WTC11 (cell line): ENCODE results near the gene HSPB6. TPM values are rescaled to one million over a fixed set of nuclear protein-coding genes. Genes with fewer than 3 reads are reported as not detected.

Experiments
- total RNA-seq: library from RNA; stranded (reverse); gene quantifications from 3 replicates; pipeline ENCODE4 v1.2.3, GENCODE V29; 2021

Gene HSPB6
- total RNA-seq, 1 experiment from 2014 or later = 1.7 TPM

Other genes starting within 250 kb of the HSPB6 start
- gene DMKN, start 243.4 kb downstream of the HSPB6 start, total RNA-seq = 284 to 302 TPM (median 285 TPM) in 3 replicates
- gene SBSN, start 228.7 kb downstream of the HSPB6 start, total RNA-seq = 0.15 to 0.39 TPM in 2 of 3 replicates, not detected in the other
- 0.20 to 0.30 TPM in 2 of 3 replicates, not detected in the other for gene GAPDHS, start 223.6 kb downstream of the HSPB6 start, total RNA-seq
- 132 to 135 TPM (median 132 TPM) in 3 replicates for gene TMEM147, start 211.4 kb downstream of the HSPB6 start, total RNA-seq
- 0.59 to 1.2 TPM (median 1.1 TPM) in 3 replicates for gene ATP4A, start 193.4 kb downstream of the HSPB6 start, total RNA-seq
- not detected in 3 replicates for gene PMIS2, start 170.9 kb downstream of the HSPB6 start, total RNA-seq
- gene HAUS5, start 144.3 kb downstream of the HSPB6 start, total RNA-seq = 23.5 to 25.4 TPM (median 24.4 TPM) in 3 replicates
- gene RBM42, start 128.0 kb downstream of the HSPB6 start, total RNA-seq = 84.7 to 94.9 TPM (median 88.6 TPM) in 3 replicates
- gene ETV2, start 115.3 kb downstream of the HSPB6 start, total RNA-seq = 1.4 to 1.9 TPM (median 1.7 TPM) in 3 replicates
- 523 to 536 TPM (median 526 TPM) in 3 replicates for gene COX6B1, start 108.7 kb downstream of the HSPB6 start, total RNA-seq
- gene UPK1A, start 90.5 kb downstream of the HSPB6 start, total RNA-seq = 1.6 to 3.0 TPM (median 2.7 TPM) in 3 replicates
- 0.11 to 0.34 TPM (median 0.18 TPM) in 3 replicates for gene ZBTB32, start 52.5 kb downstream of the HSPB6 start, total RNA-seq
- gene KMT2B, start 39.0 kb downstream of the HSPB6 start, total RNA-seq = 53.6 to 66.6 TPM (median 58.1 TPM) in 3 replicates
- 9.9 to 12.7 TPM (median 12.3 TPM) in 3 replicates for gene IGFLR1, start 14.6 kb downstream of the HSPB6 start, total RNA-seq
- gene U2AF1L4, start 11.6 kb downstream of the HSPB6 start, total RNA-seq = 19.7 to 20.9 TPM (median 20.8 TPM) in 3 replicates
- 80.3 to 85.3 TPM (median 84.0 TPM) in 3 replicates for gene PSENEN, start 11.4 kb downstream of the HSPB6 start, total RNA-seq
- 4.7 to 6.4 TPM (median 5.6 TPM) in 3 replicates for gene LIN37, start 8.5 kb downstream of the HSPB6 start, total RNA-seq
- 32.9 to 36.7 TPM (median 36.2 TPM) in 3 replicates for gene PROSER3, start 1.1 kb upstream of the HSPB6 start, total RNA-seq
- gene ARHGAP33, start 18.5 kb upstream of the HSPB6 start, total RNA-seq = 36.8 to 43.9 TPM (median 39.8 TPM) in 3 replicates
- 0.14 TPM in 1 of 3 replicates, not detected in the others for gene PRODH2, start 55.8 kb upstream of the HSPB6 start, total RNA-seq
- 0.61 to 1.7 TPM (median 1.7 TPM) in 3 replicates for gene NPHS1, start 95.5 kb upstream of the HSPB6 start, total RNA-seq
- gene KIRREL2, start 99.9 kb upstream of the HSPB6 start, total RNA-seq = 4.7 to 5.3 TPM (median 4.9 TPM) in 3 replicates
- gene APLP1, start 111.5 kb upstream of the HSPB6 start, total RNA-seq = 15.5 to 24.0 TPM (median 20.2 TPM) in 3 replicates
- gene NFKBID, start 143.5 kb upstream of the HSPB6 start, total RNA-seq = 10.6 to 13.9 TPM (median 12.8 TPM) in 3 replicates
- gene HCST, start 145.5 kb upstream of the HSPB6 start, total RNA-seq = 1.8 to 1.9 TPM (median 1.8 TPM) in 3 replicates
- gene TYROBP, start 151.3 kb upstream of the HSPB6 start, total RNA-seq = 0.34 to 0.55 TPM (median 0.46 TPM) in 3 replicates
- 20.6 to 26.4 TPM (median 24.8 TPM) in 3 replicates for gene LRFN3, start 179.3 kb upstream of the HSPB6 start, total RNA-seq
- gene SDHAF1, start 238.2 kb upstream of the HSPB6 start, total RNA-seq = 19.5 to 20.8 TPM (median 20.4 TPM) in 3 replicates